ENCODE data around the gene STAG3.

The STAG3 gene

GRCh38 chr7:100152404-100152803, 25.3 kb upstream of the STAG3 start:
- in situ Hi-C loops (cut with HindIII; ENCODE audit: low sequenced_read_pairs) = no loop called here
- no peak for TF ChIP-seq CTCF (IDR thresholded peaks at IDR 0.05; ENCODE audit: low read depth, low read length, missing control alignments)
- no peak overlapping the region for H3K4me3 ChIP-seq (ENCODE audit: low read depth, low read length)
- no peak for DNase-seq (ENCODE audit: low read depth)

GRCh38 chr7:100152937-100153666, 24.6 kb upstream of the STAG3 start:
- in situ Hi-C loops (cut with HindIII; ENCODE audit: low sequenced_read_pairs) = no loop called here
- TF ChIP-seq CTCF (IDR thresholded peaks at IDR 0.05; ENCODE audit: low read depth, low read length, missing control alignments) = no peak
- H3K4me3 ChIP-seq (ENCODE audit: low read depth, low read length) = no peak overlapping the region
- no peak for DNase-seq (ENCODE audit: low read depth)

- no peak for DNase-seq (ENCODE audit: low read depth)
- H3K4me3 ChIP-seq (ENCODE audit: low read depth, low read length) = no peak overlapping the region
- in situ Hi-C loops (cut with HindIII; ENCODE audit: low sequenced_read_pairs) = no loop called here
- no peak for TF ChIP-seq CTCF (IDR thresholded peaks at IDR 0.05; ENCODE audit: low read depth, low read length, missing control alignments)
These were observed 23.8 kb upstream of the STAG3 start for GRCh38 chr7:100153708-100154535.

- TF ChIP-seq CTCF (IDR thresholded peaks at IDR 0.05; ENCODE audit: low read depth, low read length, missing control alignments) = no peak
- DNase-seq (ENCODE audit: low read depth) = no peak
- in situ Hi-C loops (cut with HindIII; ENCODE audit: low sequenced_read_pairs) = no loop called here
- H3K4me3 ChIP-seq (ENCODE audit: low read depth, low read length) = no peak overlapping the region
These were observed 22.8 kb upstream of the STAG3 start for GRCh38 chr7:100154651-100155491.

GRCh38 chr7:100155553-100156317, 22.0 kb upstream of the STAG3 start:
- DNase-seq (ENCODE audit: low read depth) = no peak
- in situ Hi-C loops (cut with HindIII; ENCODE audit: low sequenced_read_pairs) = no loop called here

More at GRCh38 chr7:100155553-100156317, 22.0 kb upstream of the STAG3 start:
- TF ChIP-seq CTCF (IDR thresholded peaks at IDR 0.05; ENCODE audit: low read depth, low read length, missing control alignments) = no peak
- H3K4me3 ChIP-seq (ENCODE audit: low read depth, low read length) = no peak overlapping the region
